H1 (cell line): ENCODE measurements around the gene RAB10. TPM values are rescaled to one million over a fixed set of nuclear protein-coding genes. Genes with fewer than 3 reads are reported as not detected.
A peak's percentile ranks its signal among the peaks of the same experiment; 100 is the strongest.

ENCODE experiments used
- BACH1 ChIP-seq: IDR thresholded peaks from 2 replicates; pipeline ENCODE4 v1.6.1; 2012; ENCODE audit warnings: low read length, improper control_type of control experiment
- CBX5 ChIP-seq: fragments of 300-800, 300-1000 bp; sonication (generic); IDR thresholded peaks from 2 replicates; pipeline ENCODE4 v1.7.1; 2016; ENCODE audit warnings: antibody characterized with exemption, low read length, low read depth
- CTCF ChIP-seq, 3 experiments: IDR thresholded peaks; 1 replicate in 2 of 3; 2 replicates in 1 of 3; pipeline versions ENCODE4 v1.5.1 to v1.6.1; 2011; ENCODE audit warnings: low read length in 3 of 3, mild to moderate bottlenecking in 3 of 3, inconsistent platforms in 2 of 3, low read depth in 1 of 3, moderate library complexity in 1 of 3; ENCODE audit not compliant: insufficient read depth in 1 of 3; ENCODE audit errors: control extremely low read depth in 1 of 3
- EP300 ChIP-seq, 2 experiments: IDR thresholded peaks; 1 replicate in 1 of 2; 2 replicates in 1 of 2; pipeline ENCODE4 v1.6.1; 2011 to 2012; ENCODE audit warnings: low read depth in 2 of 2, low read length in 2 of 2, mild to moderate bottlenecking in 2 of 2, borderline replicate concordance in 1 of 2, inconsistent platforms in 1 of 2, moderate library complexity in 1 of 2
- EZH2 ChIP-seq: fragments of 200-600 bp; sonication (generic); IDR thresholded peaks from 2 replicates; pipeline ENCODE4 v1.7.1; 2012; ENCODE audit warnings: low read depth, mild to moderate bottlenecking, moderate library complexity, low read length, inconsistent platforms; ENCODE audit not compliant: severe bottlenecking
- JUN ChIP-seq: IDR thresholded peaks from 2 replicates; pipeline ENCODE4 v1.6.1; 2011; ENCODE audit warnings: low read depth, mild to moderate bottlenecking, improper control_type of control experiment, low read length
- SIN3A ChIP-seq, 2 experiments: IDR thresholded peaks in 1 of 2; conservative IDR thresholded peaks in 1 of 2; 2 replicates each; pipeline ENCODE4 v1.6.1; 2011 to 2012; ENCODE audit warnings: low read length in 2 of 2, improper control_type of control experiment in 1 of 2, low read depth in 1 of 2, mild to moderate bottlenecking in 1 of 2
- SUZ12 ChIP-seq: fragments of 200-600 bp; sonication (generic); IDR thresholded peaks from 2 replicates; pipeline ENCODE4 v1.6.1; 2012; ENCODE audit warnings: mild to moderate bottlenecking, inconsistent platforms, low read length, moderate library complexity, mixed read lengths
- polyA plus RNA-seq, 7 experiments: library from polyadenylated mRNA; depleted of rRNA in 3 of 7; stranded (reverse) in 5 of 7; unstranded in 2 of 7; fragments of >200 nt in 5 of 7; fragments of 200-250 nt in 2 of 7; gene quantifications; 1 replicate in 5 of 7; 2 replicates in 1 of 7; 4 replicates in 1 of 7; pipeline versions ENCODE4 v1.2.1 to v1.2.3, GENCODE V29; 2011 to 2013; ENCODE audit warnings: missing spikeins in 2 of 7, mixed read lengths in 2 of 7
- total RNA-seq: library from RNA; stranded (reverse); fragmentation: NEBNext Ultra II Directional; extraction: Animal tissue kit (Norgen Biotek cat#: 25700); gene quantifications from 2 replicates; pipeline ENCODE4 v1.2.1, GENCODE V29; 2021

Gene RAB10
- total and polyA plus RNA-seq, 2 of the 8 experiments (the other 6 are each of a cell fraction or from before 2014, with no cell fraction given): 42.6 to 136 TPM

GRCh38 chr2:26018184-26019055, 15.5 kb upstream of the RAB10 start (continued):
- TF ChIP-seq CTCF (IDR thresholded peaks at IDR 0.05; ENCODE audit: control extremely low read depth in 1 of 3, insufficient read depth in 1 of 3, low read depth in 1 of 3, low read length in 3 of 3): no peak
- TF ChIP-seq EP300 (IDR thresholded peaks at IDR 0.05; ENCODE audit: borderline replicate concordance in 1 of 2, low read depth in 2 of 2, low read length in 2 of 2): no peak
- no peak for TF ChIP-seq CBX5
- peak in 1 of 2 experiments; percentile 64; a peak in 1 of 4 replicates for TF ChIP-seq SIN3A (conservative IDR thresholded peaks at IDR 0.05 in 1 of 2, IDR thresholded peaks at IDR 0.05 in 1 of 2; ENCODE audit: low read depth in 1 of 2, low read length in 2 of 2)
- TF ChIP-seq EZH2: no peak
- TF ChIP-seq SUZ12: no peak
- TF ChIP-seq BACH1: peak; percentile 83
- no peak for TF ChIP-seq JUN
